ENCODE measurements around the gene PHRF1. TPM values are rescaled to one million over a fixed set of nuclear protein-coding genes. Genes with fewer than 3 reads are reported as not detected.

Gene PHRF1
- total and polyA plus RNA-seq, 12 donors = 8.7 to 62.3 (median 26.1) TPM

GRCh38 chr11:578276-579035 lies 2.2 kb downstream of the PHRF1 start:
- WGBS, 4 donors = 66 to 76% (median 70%) methylated on average over 17 to 21 of the region's 21 CpGs
- H3K4me1 ChIP-seq (replicated peaks in 1 of 2) = peaks cover 39 to 51% of the 10 kb centered on the region in 2 donors
- no peaks in the 10 kb centered on the region for H3K9me3 ChIP-seq (replicated peaks in 1 of 3)
- intact Hi-C loops (cut with DNase I) = no loop called here
- peaks cover 0 to 18% of the 10 kb centered on the region in 2 donors for H3K36me3 ChIP-seq (replicated peaks in 1 of 2)
- H3K4me3 ChIP-seq = no peak overlapping the region
- TF ChIP-seq CTCF (IDR thresholded peaks at IDR 0.05) (no peak), POLR2A (IDR thresholded peaks at IDR 0.05) (no peak)
- no peaks in the 10 kb centered on the region for H3K27me3 ChIP-seq
- H3K27ac ChIP-seq = peak overlapping the region in 3 of 5 donors; percentile 17 to 100 (median 91)
- no peak for DNase-seq

- peak in 6 of 7 donors; percentile 84 to 91 (median 87) for DNase-seq
- Histone ChIP-seq H3K4me3 (no peak overlapping the region), H3K27ac (peak overlapping the region; percentile 18 to 86 (median 74)), H3K27me3 (no peaks in the 10 kb centered on the region), H3K36me3 (replicated peaks in 1 of 2) (peaks cover 0 to 28% of the 10 kb centered on the region in 2 donors), H3K4me1 (replicated peaks in 1 of 2) (peaks cover 39 to 49% of the 10 kb centered on the region in 2 donors), H3K9me3 (replicated peaks in 1 of 3) (no peaks in the 10 kb centered on the region)
- WGBS, 4 donors = 43 to 59% (median 54%) methylated on average over 9 to 20 of the region's 20 CpGs
- TF ChIP-seq POLR2A (IDR thresholded peaks at IDR 0.05) (peak in 1 of 2 donors; percentile 42), CTCF (IDR thresholded peaks at IDR 0.05) (no peak)
- intact Hi-C loops (cut with DNase I) = no loop called here
Observed at GRCh38 chr11:579830-580601, 3.7 kb downstream of the PHRF1 start.

- TF ChIP-seq CTCF (IDR thresholded peaks at IDR 0.05) = no peak
- intact Hi-C loops (cut with DNase I) = no loop called here
- 59 to 75% (median 68%) methylated on average over 13 to 14 of the region's 14 CpGs for WGBS, 4 donors
- Histone ChIP-seq H3K27me3 (no peaks in the 10 kb centered on the region), H3K9me3 (replicated peaks in 1 of 3) (no peaks in the 10 kb centered on the region), H3K36me3 (replicated peaks in 1 of 2) (peaks cover 0 to 35% of the 10 kb centered on the region in 2 donors), H3K4me1 (replicated peaks in 1 of 2) (peaks cover 39 to 44% of the 10 kb centered on the region in 2 donors), H3K4me3 (no peak overlapping the region), H3K27ac (peak overlapping the region in 4 of 5 donors; percentile 26 to 85 (median 50))
- peak in 1 of 7 donors; percentile 48 for DNase-seq
Observed at GRCh38 chr11:581342-581741, 5.1 kb downstream of the PHRF1 start.

- Histone ChIP-seq H3K27me3 (no peaks in the 10 kb centered on the region), H3K4me1 (replicated peaks in 1 of 2) (peaks cover 39 to 44% of the 10 kb centered on the region in 2 donors), H3K9me3 (replicated peaks in 1 of 3) (no peaks in the 10 kb centered on the region), H3K4me3 (no peak overlapping the region), H3K36me3 (replicated peaks in 1 of 2) (peaks cover 0 to 39% of the 10 kb centered on the region in 2 donors), H3K27ac (peak overlapping the region in 2 of 5 donors; percentile 20 to 85)
- intact Hi-C loops (cut with DNase I) = no loop called here
- TF ChIP-seq POLR2A (IDR thresholded peaks at IDR 0.05) (no peak), CTCF (IDR thresholded peaks at IDR 0.05) (no peak)
- 85 to 91% (median 88%) methylated on average over 17 of the region's 17 CpGs for WGBS, 4 donors
- DNase-seq = no peak
Observed at GRCh38 chr11:581752-582151, 5.5 kb downstream of the PHRF1 start.

Data from adrenal gland (tissue), 12 donors.